SIG-M5 (cell line): Measurements from ENCODE around the gene SRI.

Experiments used
- DNase-seq: peaks from one replicate; lab custom pipeline; 2025; lab: John Stamatoyannopoulos, UW

Gene SRI

GRCh38 chr7:88224601-88225275, 4.9 kb upstream of the SRI start:
- DNase-seq, result no peak

GRCh38 chr7:88223265-88223664, 3.4 kb upstream of the SRI start:
- no peak for DNase-seq

- DNase-seq, result no peak
Observed at GRCh38 chr7:88218836-88219605, 817 bp downstream of the SRI start.

- no peak for DNase-seq
Observed at GRCh38 chr7:88218429-88218745, 1.5 kb downstream of the SRI start.

- DNase-seq, result no peak
Observed at GRCh38 chr7:88217675-88218428, 2.0 kb downstream of the SRI start.

GRCh38 chr7:88216276-88216675, 3.6 kb downstream of the SRI start:
- no peak for DNase-seq

- DNase-seq, result no peak
Observed at GRCh38 chr7:88215295-88215694, 4.5 kb downstream of the SRI start.

GRCh38 chr7:88214456-88214855, 5.4 kb downstream of the SRI start:
- DNase-seq, result no peak

GRCh38 chr7:88212918-88213317, 6.9 kb downstream of the SRI start:
- no peak for DNase-seq

GRCh38 chr7:88208521-88208920, 11.3 kb downstream of the SRI start:
- no peak for DNase-seq

GRCh38 chr7:88206254-88206653, 13.6 kb downstream of the SRI start:
- no peak for DNase-seq

- no peak for DNase-seq
Observed at GRCh38 chr7:88205179-88205578, 14.7 kb downstream of the SRI start.

GRCh38 chr7:88204525-88205110, 15.2 kb downstream of the SRI start:
- no peak for DNase-seq

GRCh38 chr7:88203401-88203800, 16.4 kb downstream of the SRI start:
- no peak for DNase-seq

- no peak for DNase-seq
Observed at GRCh38 chr7:88202799-88203198, 17.0 kb downstream of the SRI start.

GRCh38 chr7:88202278-88202677, 17.6 kb downstream of the SRI start:
- DNase-seq, result no peak

- DNase-seq, result no peak
Observed at GRCh38 chr7:88201305-88201704, 18.5 kb downstream of the SRI start.

GRCh38 chr7:88200789-88201188, 19.0 kb downstream of the SRI start:
- DNase-seq, result no peak

GRCh38 chr7:88200261-88200660, 19.6 kb downstream of the SRI start:
- no peak for DNase-seq

GRCh38 chr7:88191911-88192310, 27.9 kb downstream of the SRI start:
- no peak for DNase-seq

- DNase-seq, result no peak
Observed at GRCh38 chr7:88185650-88186049, 34.2 kb downstream of the SRI start.

- no peak for DNase-seq
Observed at GRCh38 chr7:88184848-88185304, 35.0 kb downstream of the SRI start.

- no peak for DNase-seq
Observed at GRCh38 chr7:88183051-88183450, 36.8 kb downstream of the SRI start.
